B cell (primary cell): ENCODE results near the gene JAG2. TPM values are rescaled to one million over a fixed set of nuclear protein-coding genes. Genes with fewer than 3 reads are reported as not detected.
A peak's percentile ranks its signal among the peaks of the same experiment; 100 is the strongest.

Experiments used
- ATAC-seq: fragments of 200-7000 bp; cut with Tn5 transposase; one replicate; pipeline ENCODE4 v1.10.0; 2021; ENCODE audit warnings: low read depth, mild to moderate bottlenecking, moderate number of reproducible peaks, moderate library complexity
- CTCF ChIA-PET: fragments of 350-600 bp; sonication (Branson Sonifier 250); formaldehyde crosslinking; loops from one replicate; lab custom pipeline; 2021; ENCODE audit warnings: antibody characterized with exemption, inconsistent platforms; lab: Charles Lee
- POLR2A ChIA-PET: fragments of 350-600 bp; sonication (Branson Sonifier 250); formaldehyde crosslinking; loops from one replicate; lab custom pipeline; 2021; ENCODE audit warnings: antibody characterized with exemption; lab: Charles Lee
- DNase-seq: peaks from one replicate; pipeline ENCODE4 v3.0.0; 2013
- H2AFZ ChIP-seq: 2 replicates; pipeline ENCODE4 v1.6.1; 2012; ENCODE audit warnings: mild to moderate bottlenecking, low read depth, low read length; ENCODE audit not compliant: insufficient read depth, poor library complexity, severe bottlenecking
- H3K27ac ChIP-seq, 2 donors: 1 replicate in 1 of 2; 2 replicates in 1 of 2; pipeline ENCODE4 v1.5.1; 2012 to 2013; ENCODE audit warnings: low read length in 2 of 2, mild to moderate bottlenecking in 2 of 2, moderate library complexity in 1 of 2
- H3K27me3 ChIP-seq, 4 experiments: fragments of 200-600 bp in 1 of 4; sonication (generic) in 1 of 4; replicated peaks in 1 of 4; 1 replicate in 2 of 4; 2 replicates in 2 of 4; pipeline versions ENCODE4 v1.6.1 to v1.7.0; 2013 to 2016; ENCODE audit warnings: low read length in 3 of 4, mild to moderate bottlenecking in 2 of 4, mixed read lengths in 1 of 4, moderate library complexity in 1 of 4; ENCODE audit not compliant: insufficient read depth in 4 of 4, control insufficient read depth in 3 of 4; ENCODE audit errors: control extremely low read depth in 1 of 4
- H3K36me3 ChIP-seq, 2 experiments: replicated peaks in 1 of 2; 1 replicate in 1 of 2; 2 replicates in 1 of 2; pipeline versions ENCODE4 v1.6.1 to v1.7.1; 2013; ENCODE audit warnings: low read length in 1 of 2; ENCODE audit not compliant: insufficient read depth in 2 of 2, control insufficient read depth in 1 of 2; ENCODE audit errors: control extremely low read depth in 1 of 2, extremely low read depth in 1 of 2
- H3K4me1 ChIP-seq, 2 donors: fragments of 200-600 bp in 1 of 2; sonication (generic) in 1 of 2; 1 replicate in 1 of 2; 2 replicates in 1 of 2; pipeline versions ENCODE4 v1.5.1 to v1.6.1; 2013 to 2017; ENCODE audit warnings: low read length in 2 of 2; ENCODE audit not compliant: control insufficient read depth in 2 of 2, insufficient read depth in 2 of 2
- H3K4me2 ChIP-seq: replicated peaks from 2 replicates; pipeline ENCODE3; 2012; ENCODE audit warnings: mild to moderate bottlenecking, low read depth, low read length; ENCODE audit not compliant: poor library complexity, severe bottlenecking
- H3K4me3 ChIP-seq, 5 experiments: fragments of 200-600 bp in 1 of 5; sonication (generic) in 1 of 5; 1 replicate in 3 of 5; 2 replicates in 2 of 5; pipeline versions ENCODE4 v1.5.1 to v1.7.0; 2011 to 2016; ENCODE audit warnings: low read length in 4 of 5, mild to moderate bottlenecking in 4 of 5, low read depth in 2 of 5, control low read depth in 1 of 5, moderate library complexity in 1 of 5; ENCODE audit not compliant: insufficient read depth in 1 of 5; ENCODE audit errors: control extremely low read depth in 1 of 5, extremely low read depth in 1 of 5
- H3K79me2 ChIP-seq: fragments of 200-600 bp; sonication (generic); one replicate; pipeline ENCODE4 v1.6.0; 2016; ENCODE audit warnings: low read length; ENCODE audit not compliant: control insufficient read depth, insufficient read depth
- H3K9ac ChIP-seq: fragments of 200-600 bp; sonication (generic); 2 replicates; pipeline ENCODE4 v1.6.1; 2017; ENCODE audit warnings: mild to moderate bottlenecking, low read length, moderate library complexity
- H3K9me3 ChIP-seq, 3 donors: one replicate each; pipeline versions ENCODE4 v1.6.1 to v1.7.1; 2013; ENCODE audit warnings: low read length in 2 of 3; ENCODE audit not compliant: control insufficient read depth in 2 of 3, insufficient read depth in 1 of 3; ENCODE audit errors: control extremely low read depth in 1 of 3
- H4K20me1 ChIP-seq: 2 replicates; pipeline ENCODE4 v1.6.0; 2012; ENCODE audit warnings: mild to moderate bottlenecking, low read length; ENCODE audit not compliant: insufficient read depth, control insufficient read depth, poor library complexity, severe bottlenecking
- H3K27ac Mint-ChIP-seq: one replicate; pipeline ENCODE4 v1.8.0; 2021; ENCODE audit warnings: mixed read lengths
- H3K27me3 Mint-ChIP-seq: one replicate; pipeline ENCODE4 v1.8.0; 2021; ENCODE audit warnings: mixed read lengths
- H3K4me1 Mint-ChIP-seq: one replicate; pipeline ENCODE4 v1.8.0; 2021; ENCODE audit warnings: mixed read lengths
- H3K4me3 Mint-ChIP-seq: one replicate; pipeline ENCODE4 v1.8.0; 2021; ENCODE audit warnings: mixed read lengths
- H3K9me3 Mint-ChIP-seq: one replicate; pipeline ENCODE4 v1.8.0; 2022; ENCODE audit warnings: mixed read lengths; ENCODE audit not compliant: insufficient read depth
- CTCF ChIP-seq: fragments of 200-600 bp; IDR thresholded peaks from one replicate; pipeline ENCODE4 v1.8.0; 2022; ENCODE audit warnings: antibody characterized with exemption, mild to moderate bottlenecking
- EZH2 ChIP-seq: IDR thresholded peaks from 2 replicates; pipeline ENCODE4 v1.6.1; 2012; ENCODE audit warnings: borderline replicate concordance, low read depth, mild to moderate bottlenecking, moderate library complexity, low read length; ENCODE audit not compliant: insufficient read depth, poor library complexity, severe bottlenecking
- WGBS: methylation state at CpG from one replicate; pipeline ENCODE4 v1.1.5; 2013; ENCODE audit warnings: missing lambda C conversion rate; ENCODE audit not compliant: insufficient coverage; 5-methylcytosine and 5-hydroxymethylcytosine counted together
- intact Hi-C: fragments of 100-400 bp; cut with micrococcal nuclease; formaldehyde crosslinking; loops from one replicate; pipeline ENCODE4 v1.10.0; 2022
- polyA plus RNA-seq: library from polyadenylated mRNA; depleted of rRNA; stranded (reverse); fragments of >200 nt; gene quantifications from 2 replicates; pipeline ENCODE4 v1.2.3, GENCODE V29; 2012
- total RNA-seq, 2 donors: library from RNA; stranded (reverse); fragments of 120-200 nt in 1 of 2; gene quantifications; 1 replicate in 1 of 2; 2 replicates in 1 of 2; pipeline versions ENCODE4 v1.2.3 to v1.2.4, GENCODE V29; 2013 to 2022

JAG2 gene
- total and polyA plus RNA-seq, 2 donors (not counting 1 experiment from before 2014, with no cell fraction given): 0.27 to 0.34 TPM

- Histone ChIP-seq H3K4me2 (no peak overlapping the region), H3K4me1 (peaks cover 15 to 34% of the 10 kb centered on the region in 2 donors), H3K27ac (no peak overlapping the region), H3K36me3 (no peaks in the 10 kb centered on the region), H3K4me3 (no peak overlapping the region), H3K9ac (no peak overlapping the region), H4K20me1 (peaks cover 16% of the 10 kb centered on the region), H3K9me3 (no peaks in the 10 kb centered on the region), H2AFZ (no peak overlapping the region), H3K27me3 (peaks cover 0 to 19% (median 8%) of the 10 kb centered on the region in 4 experiments), H3K79me2 (no peaks in the 10 kb centered on the region)
- Mint-ChIP-seq H3K27me3 (peaks cover 13% of the 10 kb centered on the region), H3K4me3 (peak overlapping the region; percentile 86), H3K9me3 (no peaks in the 10 kb centered on the region), H3K4me1 (peaks cover 24% of the 10 kb centered on the region), H3K27ac (no peak overlapping the region)
- peak; percentile 44 for DNase-seq
- ChIA-PET CTCF (interaction anchor here (0.6 to 8.8 kb wide), 11 partner anchors 11 to 398 kb away, joined by 3 to 192 read pairs (median 5); partner anchors contain the start of gene GPR132), POLR2A (no interaction called here)
- TF ChIP-seq CTCF (no peak), EZH2 (no peak)
- intact Hi-C loops: loop anchor here (2.0 to 5.0 kb wide), 5 partner anchors 111 to 437 kb away; partner anchors contain the start of gene TEDC1
- ATAC-seq: no peak
- 91% methylated on average over 19 of the region's 19 CpGs for WGBS
Measured at GRCh38 chr14:105091517-105092170, 76.9 kb downstream of the JAG2 start.

GRCh38 chr14:105091054-105091516 lies 77.5 kb downstream of the JAG2 start:
- Histone ChIP-seq H2AFZ (no peak overlapping the region), H4K20me1 (peaks cover 16% of the 10 kb centered on the region), H3K27me3 (peaks cover 0 to 18% (median 8%) of the 10 kb centered on the region in 4 experiments), H3K36me3 (no peaks in the 10 kb centered on the region), H3K4me2 (no peak overlapping the region), H3K4me3 (no peak overlapping the region), H3K9me3 (no peaks in the 10 kb centered on the region), H3K79me2 (peaks cover 1% of the 10 kb centered on the region), H3K27ac (no peak overlapping the region), H3K4me1 (peaks cover 19 to 38% of the 10 kb centered on the region in 2 donors), H3K9ac (no peak overlapping the region)
- DNase-seq (no peak), ATAC-seq (no peak)
- TF ChIP-seq EZH2: no peak
- TF ChIP-seq CTCF: no peak
- no peaks in the 10 kb centered on the region for H3K9me3 Mint-ChIP-seq
- H3K4me3 Mint-ChIP-seq: no peak overlapping the region
- ChIA-PET CTCF (interaction anchor here (0.6 to 8.8 kb wide), 18 partner anchors 10 to 441 kb away, joined by 3 to 192 read pairs (median 4); partner anchors contain the start of gene GPR132), POLR2A (no interaction called here)
- intact Hi-C loops: loop anchor here (2.0 to 5.0 kb wide), 5 partner anchors 111 to 438 kb away; partner anchors contain the start of gene TEDC1
- H3K27me3 Mint-ChIP-seq: peaks cover 10% of the 10 kb centered on the region
- no peak overlapping the region for H3K27ac Mint-ChIP-seq
- 95% methylated on average over 8 of the region's 9 CpGs for WGBS
- peaks cover 25% of the 10 kb centered on the region for H3K4me1 Mint-ChIP-seq
